Measurements from ENCODE around the gene CRIM1. TPM values are rescaled to one million over a fixed set of nuclear protein-coding genes. Genes with fewer than 3 reads are reported as not detected.

Gene CRIM1
- total RNA-seq, 4 donors from 2014 or later, result 16.4 to 107 (median 29.9) TPM

- H3K9me3 ChIP-seq, result no peaks in the 10 kb centered on the region
- no peak overlapping the region for H3K27ac ChIP-seq
- WGBS, 2 donors, result 91 to 92% methylated on average over 2 of the region's 2 CpGs
- DNase-seq, result no peak
- peaks cover 0 to 75% (median 1%) of the 10 kb centered on the region in 3 donors for H3K36me3 ChIP-seq
- intact Hi-C loops (cut with DNase I), result no loop called here
- H3K4me3 ChIP-seq, result no peak overlapping the region
- TF ChIP-seq POLR2A (IDR thresholded peaks at IDR 0.05), result no peak
- no peak for TF ChIP-seq CTCF (IDR thresholded peaks at IDR 0.05)
- peaks cover 0 to 36% (median 14%) of the 10 kb centered on the region in 3 donors for H3K4me1 ChIP-seq
- H3K27me3 ChIP-seq, result peaks cover 0 to 6% (median 0%) of the 10 kb centered on the region in 4 donors
These were observed 219.0 kb downstream of the CRIM1 start for GRCh38 chr2:36574560-36574959.

GRCh38 chr2:36577884-36578283, 222.3 kb downstream of the CRIM1 start:
- Histone ChIP-seq H3K36me3 (peaks cover 4 to 84% (median 13%) of the 10 kb centered on the region in 3 donors), H3K4me1 (peaks cover 0 to 37% (median 14%) of the 10 kb centered on the region in 3 donors)
- intact Hi-C loops (cut with DNase I), result no loop called here

GRCh38 chr2:36578343-36579296, 223.0 kb downstream of the CRIM1 start:
- Histone ChIP-seq H3K9me3 (no peaks in the 10 kb centered on the region), H3K4me3 (no peak overlapping the region), H3K4me1 (peaks cover 0 to 37% (median 14%) of the 10 kb centered on the region in 3 donors), H3K36me3 (peaks cover 4 to 85% (median 13%) of the 10 kb centered on the region in 3 donors), H3K27ac (peak overlapping the region in 1 of 4 donors; percentile 7), H3K27me3 (peaks cover 0 to 6% (median 0%) of the 10 kb centered on the region in 4 donors)
- TF ChIP-seq POLR2A (IDR thresholded peaks at IDR 0.05) (no peak), CTCF (IDR thresholded peaks at IDR 0.05) (no peak)
- WGBS, 2 donors, result 63 to 76% methylated on average over 10 of the region's 10 CpGs
- intact Hi-C loops (cut with DNase I), result no loop called here
- no peak for DNase-seq

More at GRCh38 chr2:36577884-36578283, 222.3 kb downstream of the CRIM1 start:
- DNase-seq, result no peak
- Histone ChIP-seq H3K27ac (no peak overlapping the region), H3K4me3 (no peak overlapping the region), H3K9me3 (no peaks in the 10 kb centered on the region), H3K27me3 (peaks cover 0 to 6% (median 0%) of the 10 kb centered on the region in 4 donors)
- TF ChIP-seq POLR2A (IDR thresholded peaks at IDR 0.05), result no peak
- TF ChIP-seq CTCF (IDR thresholded peaks at IDR 0.05), result no peak
- 85 to 87% methylated on average over 2 of the region's 2 CpGs for WGBS, 2 donors

- Histone ChIP-seq H3K4me3 (no peak overlapping the region), H3K9me3 (no peaks in the 10 kb centered on the region), H3K27ac (no peak overlapping the region), H3K27me3 (peaks cover 0 to 6% (median 0%) of the 10 kb centered on the region in 4 donors), H3K36me3 (peaks cover 4 to 85% (median 13%) of the 10 kb centered on the region in 3 donors), H3K4me1 (peaks cover 0 to 40% (median 14%) of the 10 kb centered on the region in 3 donors)
- intact Hi-C loops (cut with DNase I), result no loop called here
- no peak for DNase-seq
- TF ChIP-seq CTCF (IDR thresholded peaks at IDR 0.05), result no peak
- no peak for TF ChIP-seq POLR2A (IDR thresholded peaks at IDR 0.05)
These were observed 223.7 kb downstream of the CRIM1 start for GRCh38 chr2:36579297-36579664.

GRCh38 chr2:36582538-36582937, 227.0 kb downstream of the CRIM1 start:
- intact Hi-C loops (cut with DNase I), result no loop called here
- no peak overlapping the region for H3K4me3 ChIP-seq
- TF ChIP-seq POLR2A (IDR thresholded peaks at IDR 0.05), result no peak
- no peak for TF ChIP-seq CTCF (IDR thresholded peaks at IDR 0.05)
- H3K4me1 ChIP-seq, result peaks cover 0 to 27% (median 3%) of the 10 kb centered on the region in 3 donors
- 82 to 87% methylated on average over 5 of the region's 5 CpGs for WGBS, 2 donors
- no peaks in the 10 kb centered on the region for H3K27me3 ChIP-seq
- DNase-seq, result no peak
- no peaks in the 10 kb centered on the region for H3K9me3 ChIP-seq
- H3K27ac ChIP-seq, result no peak overlapping the region
- peaks cover 4 to 93% (median 13%) of the 10 kb centered on the region in 3 donors for H3K36me3 ChIP-seq
